Activated CD4-positive, alpha-beta T cell treated with anti-CD3 and anti-CD28 coated beads for 24 hours (primary cell): ENCODE data around the gene MCC.

ENCODE experiments used
- DNase-seq, 2 donors: peaks; one replicate each; pipeline ENCODE4 v3.0.0-alpha.2; 2020; ENCODE audit warnings: low read depth in 2 of 2

Gene MCC

DNA sequence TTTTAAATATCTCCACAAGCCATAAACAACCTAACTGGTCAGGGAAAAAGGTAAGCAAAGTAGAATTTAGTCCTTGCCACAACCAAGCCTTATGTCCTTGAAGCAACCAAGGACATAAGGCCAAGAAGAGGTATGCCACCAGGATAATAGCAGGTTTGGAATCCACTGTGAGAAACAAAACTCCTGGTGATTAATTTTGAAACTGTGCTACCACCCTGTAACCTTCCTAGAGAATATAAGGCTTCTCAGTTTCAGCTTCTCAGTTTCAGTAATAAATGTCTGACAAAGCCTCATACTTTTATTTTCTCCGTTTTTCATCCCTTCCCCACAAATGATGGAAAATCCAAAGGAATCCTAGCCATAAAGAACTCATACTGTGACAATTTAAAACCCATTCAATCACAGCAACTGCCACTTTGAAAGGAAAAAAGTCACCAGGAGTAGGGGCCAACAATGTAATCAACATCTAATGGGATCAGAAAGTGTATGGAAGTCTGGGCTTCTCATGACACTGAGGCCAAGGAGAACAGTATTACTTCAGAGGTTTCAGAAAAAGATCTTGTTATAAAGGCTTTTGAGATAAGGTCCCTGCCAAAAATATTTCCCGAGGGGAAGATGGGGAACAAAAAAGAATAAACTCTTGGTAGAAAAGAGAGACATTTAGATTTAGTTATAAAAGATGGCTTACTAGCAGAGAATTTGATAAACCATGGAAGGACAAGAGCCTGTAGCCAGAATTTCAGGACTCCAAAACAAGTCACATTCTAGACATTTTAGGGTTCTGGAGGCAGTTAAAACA, 242.6 kb downstream of the MCC start:
- DNase-seq: no peak

DNA sequence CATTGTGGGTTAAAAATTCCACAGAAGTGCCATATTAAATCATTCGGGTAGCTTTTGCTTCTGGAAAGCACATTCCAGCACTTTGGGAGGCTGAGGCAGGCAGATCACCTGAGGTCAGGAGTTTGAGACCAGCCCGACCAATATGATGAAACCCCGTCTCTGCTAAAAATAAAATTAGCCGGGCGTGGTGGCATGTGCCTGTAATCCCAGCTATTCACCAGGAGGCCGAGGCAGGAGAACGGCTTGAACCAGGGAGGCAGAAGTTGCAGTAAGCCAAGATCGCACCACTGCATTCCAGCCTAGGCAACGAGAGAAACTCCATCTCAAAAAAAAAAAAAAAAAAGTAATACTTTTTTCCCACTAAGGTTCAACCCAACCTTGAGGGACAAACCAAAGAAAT, 243.3 kb downstream of the MCC start:
- no peak for DNase-seq

DNA sequence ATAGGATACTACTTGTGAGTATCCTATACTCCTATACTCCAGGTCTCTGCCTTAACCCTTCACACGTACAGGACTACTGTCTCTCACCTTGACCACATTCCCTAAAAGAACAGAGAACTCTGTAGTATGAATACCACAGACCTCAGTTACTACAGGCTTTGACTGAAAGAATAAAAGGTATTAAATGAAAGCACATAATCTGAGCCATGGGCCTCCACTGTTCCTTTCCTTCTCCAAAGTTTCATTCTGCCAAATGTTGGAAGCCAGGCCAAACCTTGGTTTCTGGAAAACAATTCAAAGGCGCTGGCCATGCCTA, 244.9 kb downstream of the MCC start:
- DNase-seq: no peak

DNA sequence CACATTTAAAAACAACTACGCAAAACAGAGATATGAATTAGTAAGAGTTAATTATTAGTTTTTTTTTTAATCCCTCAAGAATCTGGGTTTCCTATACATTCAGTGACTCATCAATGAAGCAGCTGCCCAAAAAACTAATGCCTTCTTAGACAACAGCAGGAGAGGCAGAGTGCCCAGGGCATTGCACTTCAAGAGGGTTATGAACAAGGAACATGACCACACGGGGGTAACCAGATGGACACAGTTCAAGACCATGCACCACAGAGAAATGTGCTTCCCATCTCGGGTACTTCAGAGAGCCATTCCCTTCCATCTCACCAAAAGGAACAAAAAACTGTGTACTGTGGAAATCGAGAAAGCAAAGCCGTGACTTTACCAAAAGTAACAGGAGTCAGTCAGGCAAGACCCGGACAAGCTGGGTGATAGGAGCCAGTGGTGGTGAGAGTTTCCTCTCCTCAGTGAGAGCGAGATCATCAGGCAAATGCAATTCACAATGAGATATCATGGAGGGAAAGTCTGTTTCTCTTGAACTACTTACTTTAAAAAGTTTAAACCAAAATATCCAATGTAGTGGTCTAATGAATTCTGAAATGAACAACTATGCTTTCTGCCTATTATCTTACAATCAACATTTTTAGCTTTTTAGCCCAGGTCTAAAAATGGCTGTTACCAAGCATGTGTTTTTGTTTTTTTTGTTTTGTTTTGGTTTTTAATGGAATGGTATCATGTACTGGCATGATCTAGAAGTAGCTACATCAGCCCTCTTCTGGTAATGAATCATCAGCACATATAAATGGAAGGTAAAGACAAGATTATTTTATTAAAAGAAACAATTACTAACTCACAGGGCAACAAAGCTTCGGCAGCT, 245.5 kb downstream of the MCC start:
- no peak for DNase-seq

DNA sequence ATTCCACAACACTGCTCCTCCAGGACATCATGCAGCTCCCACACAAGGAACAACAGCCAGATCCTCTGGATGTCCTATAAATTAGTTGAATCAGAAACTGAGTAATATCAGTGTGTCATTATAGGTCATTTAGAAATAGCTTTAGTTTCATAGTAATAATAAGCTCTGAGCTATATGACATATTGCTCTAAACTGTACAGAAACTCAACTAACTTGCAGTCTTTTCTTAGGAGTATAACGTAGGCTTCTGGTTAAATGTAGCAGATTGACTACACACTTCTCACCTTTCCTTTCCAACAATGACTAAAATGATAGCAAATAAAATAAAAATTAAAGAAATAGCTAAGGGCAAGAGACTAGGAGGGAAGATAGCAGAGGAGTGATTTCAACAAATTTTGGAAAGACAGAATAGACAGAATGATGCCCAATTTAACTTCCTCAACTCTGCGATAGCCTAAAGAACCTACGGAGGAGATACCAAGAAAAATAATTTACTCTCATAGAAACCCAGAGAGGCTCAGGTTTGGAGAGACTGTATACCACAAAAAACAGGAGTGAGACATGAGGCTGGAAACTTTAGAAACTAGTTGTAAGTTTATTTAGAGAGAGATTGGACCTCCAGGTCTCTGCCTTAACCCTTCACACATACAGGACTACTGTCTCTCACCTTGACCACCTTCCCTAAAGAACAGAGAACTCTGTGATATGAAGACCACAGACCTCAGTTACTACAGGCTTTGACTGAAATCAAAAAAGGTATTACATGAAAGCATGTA, 247.1 kb downstream of the MCC start:
- no peak for DNase-seq

DNA sequence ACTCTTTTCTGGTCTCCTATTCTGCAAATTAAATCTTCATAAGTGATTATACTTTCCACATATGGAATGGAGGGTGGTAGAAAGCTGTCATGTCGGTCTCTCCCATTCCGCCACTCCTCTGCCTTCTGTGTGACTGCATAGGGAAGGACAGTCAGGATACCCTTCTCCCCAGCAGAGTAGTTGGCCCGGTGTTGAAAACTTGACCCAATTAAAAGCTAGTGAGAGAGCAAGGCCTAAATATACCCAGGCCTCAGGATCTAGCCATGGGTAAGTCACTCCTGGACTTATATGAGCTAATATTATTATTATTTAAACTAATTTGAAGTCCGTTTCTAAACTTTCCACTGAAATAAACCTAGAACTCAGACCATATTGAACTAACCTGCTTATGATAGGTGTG, 248.2 kb downstream of the MCC start:
- no peak for DNase-seq

DNA sequence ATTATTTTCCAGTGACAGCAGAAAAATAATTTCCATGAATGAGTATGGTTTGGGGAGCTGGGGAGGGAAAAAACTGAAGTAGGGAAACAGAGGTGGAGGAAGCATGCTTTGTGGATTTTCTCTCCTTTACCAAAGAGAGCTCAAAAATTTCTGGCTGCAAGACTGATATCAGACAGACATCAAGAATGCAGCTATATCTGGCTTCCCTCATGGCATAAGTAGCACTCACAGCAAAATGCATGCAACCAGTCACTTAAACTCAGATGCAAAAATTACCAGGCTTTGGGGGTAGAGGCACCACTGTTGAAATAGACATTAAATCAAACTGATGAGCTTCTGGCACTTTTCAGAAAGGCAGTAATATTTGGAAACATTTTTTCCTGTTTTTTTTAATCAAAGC, 250.4 kb downstream of the MCC start:
- no peak for DNase-seq

DNA sequence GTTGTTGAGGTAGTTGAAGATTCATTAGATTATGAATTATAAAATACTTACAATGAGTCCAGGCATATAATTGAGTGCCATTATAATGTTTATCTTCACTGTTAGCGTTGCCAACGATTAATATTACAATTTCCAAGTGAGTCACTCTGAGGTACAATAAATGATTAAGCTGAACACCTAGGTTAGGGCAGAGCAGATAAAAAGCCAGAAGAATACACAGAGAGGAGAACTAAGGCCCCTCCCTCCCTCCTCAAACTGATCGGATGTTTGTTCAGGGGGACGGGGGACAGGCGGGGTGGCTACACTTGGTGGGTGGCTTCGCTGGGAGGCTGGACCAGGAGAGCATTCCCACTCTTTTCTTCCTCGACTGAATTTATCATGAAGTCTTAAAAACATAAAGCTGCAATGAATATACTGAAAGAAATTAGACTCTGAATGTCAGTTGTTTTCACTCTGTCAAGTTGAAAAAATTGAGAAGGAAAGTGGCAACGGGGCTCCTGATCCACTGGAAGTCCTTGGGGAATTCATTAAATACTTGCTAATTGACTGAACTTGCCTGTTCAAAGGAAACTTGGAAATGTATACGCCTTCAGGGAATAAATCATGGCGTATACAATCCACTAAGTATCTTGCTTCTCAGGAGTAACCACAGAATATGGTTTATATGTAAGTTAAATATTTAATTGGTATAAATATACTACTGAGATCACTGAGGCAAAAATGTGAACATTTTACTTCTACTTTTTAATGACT, 251.5 kb downstream of the MCC start:
- DNase-seq: no peak

DNA sequence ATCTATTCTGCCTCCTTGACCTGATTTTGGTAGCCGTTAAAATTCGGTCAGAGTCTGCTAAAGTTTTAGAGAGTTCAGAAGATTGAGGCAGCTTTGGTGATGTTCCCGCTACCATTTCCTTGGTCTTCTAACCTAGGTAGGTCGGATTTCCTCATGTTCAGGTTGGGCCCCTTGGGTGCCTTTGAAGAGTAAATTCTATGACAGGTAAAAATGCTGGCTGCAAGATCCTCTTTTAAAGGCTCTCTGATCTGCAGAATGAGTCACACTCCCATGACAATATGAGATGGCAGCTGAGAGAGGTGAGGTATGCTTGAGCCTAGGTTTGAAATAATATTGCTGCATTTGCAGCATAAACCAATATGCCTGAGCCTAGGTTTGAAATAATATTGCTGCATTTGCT, 252.4 kb downstream of the MCC start:
- no peak for DNase-seq

DNA sequence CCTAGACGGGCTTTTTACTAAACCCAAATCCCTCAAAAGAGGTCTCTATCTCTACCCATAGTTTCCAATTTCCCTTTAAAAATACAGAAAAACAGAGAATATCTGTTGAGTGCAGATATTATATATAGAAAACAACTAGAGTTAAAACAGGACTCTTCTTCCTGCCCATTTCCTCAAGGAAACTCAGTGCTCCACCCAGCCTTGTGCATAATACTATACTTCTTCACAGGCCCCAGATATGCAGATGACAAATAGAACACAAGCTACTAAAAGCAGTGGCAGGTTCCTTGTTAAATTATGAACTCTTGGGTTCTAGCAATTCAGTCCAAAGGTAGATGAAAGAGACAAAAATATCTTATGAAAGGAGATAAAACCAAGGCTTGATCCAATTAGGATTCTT, 253.7 kb downstream of the MCC start:
- DNase-seq: no peak

DNA sequence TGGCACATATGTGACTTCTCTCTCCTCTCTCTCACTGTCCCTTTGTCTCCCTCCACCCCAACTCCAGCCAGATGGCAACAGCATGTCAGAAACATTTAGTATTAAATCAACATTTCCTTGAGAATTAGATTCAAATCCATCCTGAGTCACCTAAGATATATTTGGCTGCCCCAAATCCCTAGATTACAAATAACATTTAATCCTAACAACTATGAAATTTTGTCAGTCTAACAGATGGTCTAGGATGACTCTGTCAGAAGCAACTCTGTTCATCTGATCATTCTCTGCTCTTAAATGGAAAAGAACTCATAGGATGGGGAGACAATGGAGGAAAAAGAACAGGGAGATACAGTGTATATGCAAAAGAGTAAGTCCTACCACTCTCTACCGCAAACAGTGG, 254.6 kb downstream of the MCC start:
- DNase-seq: no peak

DNA sequence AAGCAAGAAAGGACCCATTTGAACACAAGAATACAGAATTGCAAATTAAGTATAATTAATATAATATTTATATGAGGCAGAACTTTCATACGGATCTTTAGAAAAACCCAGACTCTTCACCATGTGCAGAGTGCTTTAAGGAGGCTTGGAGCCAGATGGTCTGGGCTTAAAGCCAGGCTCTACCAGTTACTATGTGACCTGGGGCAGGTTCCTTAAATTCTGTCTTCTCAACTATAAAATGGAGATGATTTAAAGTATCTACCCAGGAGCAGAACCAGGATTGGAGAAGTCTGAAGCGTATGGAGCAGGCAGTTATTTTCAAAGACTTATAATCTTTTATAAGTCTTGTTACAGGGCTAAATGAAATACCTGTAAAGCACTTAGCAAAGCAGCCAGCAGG, 255.6 kb downstream of the MCC start:
- DNase-seq: no peak

DNA sequence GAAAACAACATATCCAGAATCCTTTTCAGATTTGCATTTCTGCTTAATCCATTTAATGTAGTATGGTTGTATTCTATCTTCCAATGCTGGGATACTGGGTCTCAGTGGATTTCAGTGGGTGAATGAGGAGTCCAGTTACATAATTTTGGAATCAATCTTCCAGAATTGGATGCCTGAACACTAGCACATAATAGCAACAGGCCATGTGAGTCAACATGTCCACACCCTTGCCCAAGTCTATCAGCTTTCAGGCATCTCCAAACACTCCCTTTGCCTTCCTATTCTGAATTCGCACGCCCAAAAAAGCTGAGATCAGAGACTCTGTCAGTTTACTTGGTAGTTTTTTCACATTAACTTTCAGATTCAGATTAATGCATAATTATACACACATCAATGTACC, 256.0 kb downstream of the MCC start:
- no peak for DNase-seq

DNA sequence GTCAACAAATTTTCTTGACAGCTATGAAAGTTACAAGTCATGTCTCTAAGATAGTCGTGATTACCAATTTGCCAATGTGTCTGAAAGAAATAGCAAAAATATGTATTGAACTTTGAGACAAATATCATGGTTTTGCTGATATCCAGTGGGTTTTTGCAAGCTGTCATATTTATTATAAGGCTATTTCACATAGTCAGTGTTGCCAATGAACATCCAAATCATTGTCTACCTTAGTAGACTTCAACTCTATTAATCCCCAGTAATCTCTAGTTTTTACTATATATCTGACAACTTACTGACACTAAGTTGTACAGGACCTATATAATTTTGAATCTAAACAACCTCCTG, 256.6 kb downstream of the MCC start:
- DNase-seq: no peak

DNA sequence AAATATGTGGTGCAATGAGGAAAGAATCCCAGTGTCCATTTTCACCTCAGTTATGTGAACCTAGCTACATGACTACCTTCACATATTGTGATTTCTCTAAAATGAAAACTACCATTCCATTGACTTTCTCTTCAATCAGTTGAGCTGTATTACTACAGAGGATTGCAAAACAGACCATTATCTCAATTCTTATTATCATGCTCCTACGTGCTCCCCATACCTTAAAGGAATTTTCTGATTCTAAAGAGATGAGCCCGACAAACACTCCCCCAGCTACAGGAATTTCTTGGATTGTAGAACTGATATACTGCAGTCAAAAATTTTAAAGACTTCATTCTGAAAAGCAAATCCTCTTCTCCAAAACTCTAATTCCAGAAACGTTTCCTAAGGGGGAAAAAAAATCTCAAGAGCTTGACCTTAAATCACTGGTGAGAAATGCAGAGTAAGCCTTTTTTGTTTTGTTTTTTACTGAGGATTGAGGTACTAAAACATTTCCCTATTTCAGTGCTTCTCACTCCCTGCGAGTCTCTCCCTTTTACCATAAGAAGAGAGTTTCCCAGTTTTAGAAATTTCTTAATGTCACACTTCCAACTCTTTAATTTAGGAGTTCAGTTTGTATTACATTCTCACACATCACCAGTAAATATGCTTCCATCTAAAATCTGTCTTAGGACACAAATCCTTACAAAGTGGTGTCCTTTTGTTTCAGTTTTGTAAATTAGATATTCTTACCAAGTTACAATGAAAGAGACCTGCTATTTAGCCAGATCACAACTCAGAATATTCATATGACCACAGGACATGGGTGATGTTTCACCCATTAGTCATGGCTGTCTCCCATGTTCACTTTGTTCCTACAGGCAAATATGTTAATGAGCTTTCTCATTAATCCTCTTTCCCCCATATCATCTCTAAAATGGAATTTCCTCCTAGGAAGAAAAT, 257.3 kb downstream of the MCC start:
- no peak for DNase-seq

DNA sequence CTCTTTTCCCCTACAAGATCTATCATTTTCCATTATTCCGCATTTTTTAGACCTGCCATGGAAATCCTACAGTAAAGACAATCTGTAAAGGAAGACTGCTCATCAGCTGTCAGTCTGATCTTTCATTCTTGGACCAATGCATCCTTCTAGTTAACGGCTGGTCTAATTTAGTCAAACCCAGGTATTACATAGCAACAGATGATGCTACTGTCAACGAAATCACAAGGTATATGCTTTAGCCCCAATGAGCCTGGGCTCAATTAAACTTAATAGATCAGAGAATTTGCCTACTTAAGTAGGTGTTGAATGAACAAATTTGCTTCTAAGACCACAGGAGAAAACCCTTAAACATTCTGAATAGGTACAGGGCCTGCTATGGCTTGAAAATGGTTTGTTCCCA, 260.5 kb downstream of the MCC start:
- no peak for DNase-seq

DNA sequence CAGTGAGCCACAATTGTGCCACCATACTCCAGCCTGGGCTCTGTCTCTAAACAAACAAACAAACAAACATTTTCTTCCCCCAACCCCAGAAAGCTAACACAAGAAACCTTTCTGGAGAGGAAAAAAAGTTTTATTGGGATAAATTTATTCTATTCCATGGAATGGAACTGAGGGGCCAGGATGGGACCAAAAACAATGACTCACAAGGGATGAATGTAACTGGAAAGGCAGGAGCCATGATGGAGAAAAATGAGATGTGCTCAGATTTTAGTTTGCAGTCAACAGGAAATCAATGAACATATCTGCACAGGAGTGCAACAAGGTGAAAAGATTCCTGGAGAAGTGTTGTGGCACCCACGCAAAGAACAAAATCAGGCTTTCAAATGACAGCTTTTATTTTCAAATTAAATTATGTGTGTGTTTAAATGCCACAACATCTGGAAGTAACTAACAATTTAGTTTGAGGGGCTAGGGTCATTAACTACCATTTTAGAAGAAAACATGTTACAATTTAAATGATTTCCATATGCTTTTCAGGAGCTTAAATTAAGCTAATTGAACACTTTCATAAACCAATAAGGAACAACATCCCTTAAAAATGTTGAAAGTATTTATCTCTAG, 262.0 kb downstream of the MCC start:
- DNase-seq: no peak

DNA sequence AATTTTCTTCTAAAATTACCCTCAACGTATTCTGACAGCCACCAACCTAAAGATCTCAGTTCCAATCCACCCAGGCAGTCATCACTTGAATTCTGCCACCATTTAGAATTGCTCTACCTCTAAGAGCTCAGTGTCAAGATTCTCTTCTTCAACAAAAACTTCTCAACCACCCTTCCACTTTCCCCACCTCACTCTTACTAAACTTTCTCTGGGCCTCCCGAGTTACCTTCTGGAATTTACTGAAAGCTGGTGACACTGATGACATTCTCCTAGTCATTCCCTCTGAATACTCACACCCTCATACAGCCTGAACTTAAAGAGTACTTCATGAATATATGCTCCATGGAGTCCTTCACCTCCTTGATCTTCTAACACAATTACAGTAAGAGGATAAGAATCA, 263.0 kb downstream of the MCC start:
- DNase-seq: no peak

DNA sequence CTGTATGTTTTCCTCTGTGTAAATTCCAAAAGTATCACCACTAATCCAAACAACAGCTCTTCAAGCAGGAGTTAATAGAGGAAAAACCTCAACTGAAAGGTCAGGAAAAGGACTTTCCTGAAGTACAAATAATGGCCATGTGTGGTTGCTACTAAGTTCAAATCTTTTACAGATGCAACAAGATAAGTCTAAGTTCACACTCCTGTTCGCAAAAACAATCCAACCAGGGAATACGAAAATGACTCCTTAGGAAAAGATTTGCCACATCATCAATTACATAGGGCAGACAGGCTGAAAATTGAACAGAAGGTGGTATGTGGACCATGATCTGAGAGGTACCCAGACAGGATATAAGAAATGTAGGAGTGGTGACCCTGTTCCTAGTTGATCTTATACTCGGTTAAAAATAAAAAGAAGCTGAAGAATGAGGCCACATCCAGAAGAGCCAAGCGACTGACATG, 263.6 kb downstream of the MCC start:
- DNase-seq: no peak

DNA sequence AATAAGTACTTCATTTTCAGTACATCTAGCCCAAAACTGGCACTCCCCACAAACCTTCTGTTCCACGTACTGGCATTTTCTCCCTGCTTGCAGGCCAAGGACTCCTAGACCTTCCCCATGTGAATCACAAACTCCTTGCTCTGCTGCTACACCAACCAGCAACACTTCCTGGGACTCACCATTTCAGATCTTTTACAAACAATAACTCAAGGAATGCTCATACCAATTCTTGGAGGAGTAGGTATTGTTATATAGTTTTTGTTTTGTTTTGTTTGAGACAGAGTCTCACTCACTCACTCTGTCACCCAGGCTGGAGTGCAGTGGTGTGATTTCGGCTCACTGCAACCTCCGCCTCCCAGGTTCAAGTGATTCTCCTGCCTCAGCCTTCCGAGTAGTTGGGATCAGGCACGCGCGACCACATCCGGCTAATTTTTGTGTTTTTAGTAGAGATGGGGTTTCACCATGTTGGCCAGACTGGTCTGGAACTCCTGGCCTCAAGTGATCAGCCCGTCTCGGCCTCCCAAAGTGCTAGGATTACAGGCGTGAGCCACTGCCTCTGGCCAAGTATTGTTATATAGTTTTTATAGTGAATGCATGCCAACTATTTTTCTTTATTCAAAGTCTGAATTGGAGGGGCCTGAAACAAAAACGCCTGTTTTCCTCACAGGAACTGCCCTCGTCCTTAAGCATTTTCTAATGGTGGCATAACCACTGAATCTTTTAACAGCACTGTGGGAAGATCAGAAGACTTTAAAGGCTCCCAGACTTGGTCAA, 264.2 kb downstream of the MCC start:
- no peak for DNase-seq
